GM23338 (cell line): Measurements from ENCODE around the gene STON1. TPM values are rescaled to one million over a fixed set of nuclear protein-coding genes. Genes with fewer than 3 reads are reported as not detected.

Experiments used
- ATAC-seq: fragments of 200-7000 bp; cut with Tn5 transposase; 3 replicates; pipeline ENCODE4 v1.9.1; 2020
- DNase-seq: peaks from one replicate; pipeline ENCODE4 v3.0.0-alpha.2; 2015; ENCODE audit warnings: low spot score
- H2AFZ ChIP-seq: fragments of 200-600 bp; sonication (generic); 2 replicates; pipeline ENCODE4 v1.8.0; 2016; ENCODE audit warnings: antibody characterized with exemption, mild to moderate bottlenecking, moderate library complexity
- H3F3A ChIP-seq: fragments of 200-600 bp; sonication (generic); replicated peaks from 2 replicates; pipeline ENCODE4 v1.8.0; 2017; ENCODE audit warnings: antibody characterized with exemption, mixed run types, low read depth
- H3K27ac ChIP-seq: fragments of 200-600 bp; sonication (generic); 2 replicates; pipeline ENCODE4 v1.6.1; 2016; ENCODE audit warnings: low read depth
- H3K27me3 ChIP-seq: fragments of 200-600 bp; sonication (generic); 2 replicates; pipeline ENCODE4 v1.8.0; 2016; ENCODE audit warnings: mild to moderate bottlenecking, mixed run types, moderate library complexity; ENCODE audit not compliant: insufficient read depth
- H3K36me3 ChIP-seq: fragments of 200-600 bp; sonication (generic); 2 replicates; pipeline ENCODE4 v1.8.0; 2016; ENCODE audit warnings: mild to moderate bottlenecking; ENCODE audit not compliant: insufficient read depth
- H3K4me1 ChIP-seq: fragments of 200-600 bp; sonication (generic); 2 replicates; pipeline ENCODE4 v1.8.0; 2016; ENCODE audit warnings: mild to moderate bottlenecking, moderate library complexity; ENCODE audit not compliant: insufficient read depth
- H3K4me2 ChIP-seq: fragments of 200-600 bp; sonication (generic); 2 replicates; pipeline ENCODE4 v1.7.1; 2017; ENCODE audit warnings: mixed run types
- H3K4me3 ChIP-seq: fragments of 200-600 bp; sonication (generic); 2 replicates; pipeline ENCODE4 v1.6.1; 2016; ENCODE audit warnings: mixed run types
- H3K79me2 ChIP-seq: fragments of 200-600 bp; sonication (generic); replicated peaks from 2 replicates; pipeline ENCODE4 v1.8.0; 2017; ENCODE audit warnings: mild to moderate bottlenecking; ENCODE audit not compliant: insufficient read depth
- H3K9me2 ChIP-seq: fragments of 200-600 bp; sonication (generic); 2 replicates; pipeline ENCODE4 v1.8.0; 2017; ENCODE audit not compliant: insufficient read depth
- H4K20me1 ChIP-seq: fragments of 200-600 bp; sonication (generic); replicated peaks from 2 replicates; pipeline ENCODE4 v1.8.0; 2017; ENCODE audit warnings: mild to moderate bottlenecking; ENCODE audit not compliant: insufficient read depth
- H3K27ac Mint-ChIP-seq: 2 replicates; pipeline ENCODE4 v1.8.0; 2020; ENCODE audit warnings: inconsistent platforms, mild to moderate bottlenecking, moderate library complexity, mixed read lengths
- H3K27me3 Mint-ChIP-seq: 3 replicates; pipeline ENCODE4 v1.8.0; 2022; ENCODE audit warnings: low read depth, mild to moderate bottlenecking, moderate library complexity, mixed read lengths, inconsistent platforms; ENCODE audit not compliant: insufficient read depth, poor library complexity
- H3K36me3 Mint-ChIP-seq: 3 replicates; pipeline ENCODE4 v1.8.0; 2021; ENCODE audit warnings: low read depth, mild to moderate bottlenecking, inconsistent platforms, moderate library complexity, mixed read lengths
- H3K4me1 Mint-ChIP-seq: 3 replicates; pipeline ENCODE4 v1.8.0; 2020; ENCODE audit warnings: mild to moderate bottlenecking, inconsistent platforms, mixed read lengths
- H3K4me3 Mint-ChIP-seq: 3 replicates; pipeline ENCODE4 v1.8.0; 2021; ENCODE audit warnings: moderate library complexity, mild to moderate bottlenecking, inconsistent platforms, mixed read lengths
- H3K9me3 Mint-ChIP-seq: 3 replicates; pipeline ENCODE4 v1.8.0; 2020; ENCODE audit warnings: moderate library complexity, mild to moderate bottlenecking, inconsistent platforms, mixed read lengths
- CREB1 ChIP-seq: fragments of 250-450 bp; sonication (Bioruptor Pico); IDR thresholded peaks from 2 replicates; pipeline ENCODE4 v1.5.0; 2020; ENCODE audit warnings: low read depth, mild to moderate bottlenecking, moderate library complexity
- EZH2 ChIP-seq: fragments of 200-600 bp; sonication (generic); IDR thresholded peaks from one replicate; pipeline ENCODE4 v1.8.0; 2017; ENCODE audit warnings: antibody characterized with exemption, mild to moderate bottlenecking, low read depth; ENCODE audit not compliant: unreplicated experiment
- JUNB ChIP-seq: IDR thresholded peaks from one replicate; pipeline ENCODE4 v1.6.1; 2016; ENCODE audit warnings: antibody characterized with exemption; ENCODE audit not compliant: unreplicated experiment
- NANOG ChIP-seq: IDR thresholded peaks from 2 replicates; pipeline ENCODE4 v1.6.1; 2016; ENCODE audit warnings: antibody characterized with exemption, borderline replicate concordance
- POLR2AphosphoS5 ChIP-seq: IDR thresholded peaks from 2 replicates; pipeline ENCODE4 v1.6.1; 2016; ENCODE audit warnings: antibody characterized with exemption, low read depth
- STAT1 ChIP-seq: IDR thresholded peaks from one replicate; pipeline ENCODE4 v1.6.1; 2016; ENCODE audit warnings: antibody characterized with exemption; ENCODE audit not compliant: unreplicated experiment
- ZNF114 ChIP-seq: fragments of 250-450 bp; sonication (Bioruptor Pico); IDR thresholded peaks from 2 replicates; pipeline ENCODE4 v1.5.0; 2020; ENCODE audit warnings: mild to moderate bottlenecking, moderate library complexity
- ZNF331 ChIP-seq: fragments of 250-450 bp; sonication (Bioruptor Pico); IDR thresholded peaks from 2 replicates; pipeline ENCODE4 v1.5.0; 2020; ENCODE audit warnings: low read depth, mild to moderate bottlenecking, moderate library complexity
- polyA plus RNA-seq: library from polyadenylated mRNA; unstranded; fragments of >200 nt; fragmentation: Nextera tagmentation; extraction: Ambion mirVana; gene quantifications from 2 replicates; pipeline ENCODE4 v1.2.1, GENCODE V29; 2016
- total RNA-seq: library from RNA; depleted of rRNA; stranded (reverse); fragments of >200 nt; shearing (Covaris generic); gene quantifications from 2 replicates; pipeline ENCODE4 v1.2.3, GENCODE V29; 2014
- TF ChIP-seq, protein P1 (sequence below): IDR thresholded peaks from one replicate; pipeline ENCODE4 v1.6.1; 2018; ENCODE audit warnings: antibody characterized with exemption; ENCODE audit not compliant: unreplicated experiment
- TF ChIP-seq, protein P2 (sequence below), 2 experiments: fragments of 200-600 bp in 1 of 2; sonication (generic) in 1 of 2; conservative IDR thresholded peaks; 2 replicates each; pipeline versions ENCODE4 v1.5.1 to v1.6.1; 2016 to 2017; ENCODE audit warnings: antibody characterized with exemption in 2 of 2, low read depth in 2 of 2, mild to moderate bottlenecking in 2 of 2, moderate library complexity in 1 of 2
- TF ChIP-seq, protein P3 (sequence below): IDR thresholded peaks from 2 replicates; pipeline ENCODE4 v1.6.1; 2016; ENCODE audit warnings: antibody characterized with exemption

The STON1 gene
- total and polyA plus RNA-seq, 2 experiments from 2014 or later, result 5.4 to 14.4 TPM

DNA sequence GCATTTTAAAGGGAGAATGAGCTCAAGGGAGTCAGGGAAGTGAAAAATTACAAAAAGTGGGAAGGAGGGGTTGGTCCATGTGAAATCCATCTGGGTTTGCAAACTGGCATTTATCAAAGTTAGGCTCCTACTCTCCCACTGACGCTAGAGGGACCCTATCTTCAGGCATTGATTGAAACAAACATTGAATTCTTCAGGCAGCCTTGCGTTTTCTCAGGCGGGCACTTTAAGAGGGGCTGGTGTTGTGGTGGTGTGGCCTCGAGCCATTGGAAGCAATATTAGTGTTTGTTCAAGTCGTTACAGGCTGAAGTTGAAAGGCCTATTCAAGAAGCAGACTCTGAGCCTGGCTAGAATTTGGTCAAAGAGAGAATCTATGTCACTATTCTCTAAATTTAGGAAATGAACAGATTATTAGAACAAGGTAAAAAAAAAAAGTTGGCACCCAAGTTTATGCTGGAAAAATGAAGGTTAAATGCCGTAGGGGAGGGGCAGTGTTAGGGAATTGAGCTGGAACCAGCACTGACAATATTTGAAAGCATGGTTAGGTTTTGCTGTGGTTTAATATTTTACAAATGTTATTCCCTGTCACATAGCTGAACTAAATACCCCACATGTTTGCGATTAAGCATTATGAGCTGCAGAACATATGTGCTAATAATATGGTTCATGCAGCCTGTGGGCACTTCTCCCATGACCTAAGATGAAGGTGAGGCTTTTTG is 36.8 kb downstream of the STON1 start:
- Histone ChIP-seq H2AFZ (no peak overlapping the region), H3F3A (no peaks in the 10 kb centered on the region), H3K27ac (no peak overlapping the region), H3K27me3 (no peaks in the 10 kb centered on the region), H3K36me3 (no peaks in the 10 kb centered on the region), H3K9me2 (no peaks in the 10 kb centered on the region), H3K79me2 (no peaks in the 10 kb centered on the region), H3K4me3 (no peak overlapping the region), H4K20me1 (no peaks in the 10 kb centered on the region), H3K4me2 (no peak overlapping the region), H3K4me1 (no peaks in the 10 kb centered on the region)
- ATAC-seq (peak; percentile 65), DNase-seq (peak; percentile 48)
- Mint-ChIP-seq H3K27me3 (peaks cover 3% of the 10 kb centered on the region), H3K9me3 (no peaks in the 10 kb centered on the region), H3K4me1 (peaks cover 6% of the 10 kb centered on the region), H3K27ac (no peak overlapping the region), H3K4me3 (no peak overlapping the region), H3K36me3 (no peaks in the 10 kb centered on the region; the same call in 2 of the 3 replicates)
- TF ChIP-seq, protein P1, sequence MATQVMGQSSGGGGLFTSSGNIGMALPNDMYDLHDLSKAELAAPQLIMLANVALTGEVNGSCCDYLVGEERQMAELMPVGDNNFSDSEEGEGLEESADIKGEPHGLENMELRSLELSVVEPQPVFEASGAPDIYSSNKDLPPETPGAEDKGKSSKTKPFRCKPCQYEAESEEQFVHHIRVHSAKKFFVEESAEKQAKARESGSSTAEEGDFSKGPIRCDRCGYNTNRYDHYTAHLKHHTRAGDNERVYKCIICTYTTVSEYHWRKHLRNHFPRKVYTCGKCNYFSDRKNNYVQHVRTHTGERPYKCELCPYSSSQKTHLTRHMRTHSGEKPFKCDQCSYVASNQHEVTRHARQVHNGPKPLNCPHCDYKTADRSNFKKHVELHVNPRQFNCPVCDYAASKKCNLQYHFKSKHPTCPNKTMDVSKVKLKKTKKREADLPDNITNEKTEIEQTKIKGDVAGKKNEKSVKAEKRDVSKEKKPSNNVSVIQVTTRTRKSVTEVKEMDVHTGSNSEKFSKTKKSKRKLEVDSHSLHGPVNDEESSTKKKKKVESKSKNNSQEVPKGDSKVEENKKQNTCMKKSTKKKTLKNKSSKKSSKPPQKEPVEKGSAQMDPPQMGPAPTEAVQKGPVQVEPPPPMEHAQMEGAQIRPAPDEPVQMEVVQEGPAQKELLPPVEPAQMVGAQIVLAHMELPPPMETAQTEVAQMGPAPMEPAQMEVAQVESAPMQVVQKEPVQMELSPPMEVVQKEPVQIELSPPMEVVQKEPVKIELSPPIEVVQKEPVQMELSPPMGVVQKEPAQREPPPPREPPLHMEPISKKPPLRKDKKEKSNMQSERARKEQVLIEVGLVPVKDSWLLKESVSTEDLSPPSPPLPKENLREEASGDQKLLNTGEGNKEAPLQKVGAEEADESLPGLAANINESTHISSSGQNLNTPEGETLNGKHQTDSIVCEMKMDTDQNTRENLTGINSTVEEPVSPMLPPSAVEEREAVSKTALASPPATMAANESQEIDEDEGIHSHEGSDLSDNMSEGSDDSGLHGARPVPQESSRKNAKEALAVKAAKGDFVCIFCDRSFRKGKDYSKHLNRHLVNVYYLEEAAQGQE, result no peak
- TF ChIP-seq CREB1, result no peak
- no peak for TF ChIP-seq EZH2
- no peak for TF ChIP-seq ZNF331 (CRISPR knock-in tag)
- TF ChIP-seq POLR2AphosphoS5, result no peak
- TF ChIP-seq NANOG, result no peak
- TF ChIP-seq, protein P2, sequence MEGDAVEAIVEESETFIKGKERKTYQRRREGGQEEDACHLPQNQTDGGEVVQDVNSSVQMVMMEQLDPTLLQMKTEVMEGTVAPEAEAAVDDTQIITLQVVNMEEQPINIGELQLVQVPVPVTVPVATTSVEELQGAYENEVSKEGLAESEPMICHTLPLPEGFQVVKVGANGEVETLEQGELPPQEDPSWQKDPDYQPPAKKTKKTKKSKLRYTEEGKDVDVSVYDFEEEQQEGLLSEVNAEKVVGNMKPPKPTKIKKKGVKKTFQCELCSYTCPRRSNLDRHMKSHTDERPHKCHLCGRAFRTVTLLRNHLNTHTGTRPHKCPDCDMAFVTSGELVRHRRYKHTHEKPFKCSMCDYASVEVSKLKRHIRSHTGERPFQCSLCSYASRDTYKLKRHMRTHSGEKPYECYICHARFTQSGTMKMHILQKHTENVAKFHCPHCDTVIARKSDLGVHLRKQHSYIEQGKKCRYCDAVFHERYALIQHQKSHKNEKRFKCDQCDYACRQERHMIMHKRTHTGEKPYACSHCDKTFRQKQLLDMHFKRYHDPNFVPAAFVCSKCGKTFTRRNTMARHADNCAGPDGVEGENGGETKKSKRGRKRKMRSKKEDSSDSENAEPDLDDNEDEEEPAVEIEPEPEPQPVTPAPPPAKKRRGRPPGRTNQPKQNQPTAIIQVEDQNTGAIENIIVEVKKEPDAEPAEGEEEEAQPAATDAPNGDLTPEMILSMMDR (conservative IDR thresholded peaks at IDR 0.05; ENCODE audit: low read depth in 2 of 2), result peak; percentile 38 to 55

DNA sequence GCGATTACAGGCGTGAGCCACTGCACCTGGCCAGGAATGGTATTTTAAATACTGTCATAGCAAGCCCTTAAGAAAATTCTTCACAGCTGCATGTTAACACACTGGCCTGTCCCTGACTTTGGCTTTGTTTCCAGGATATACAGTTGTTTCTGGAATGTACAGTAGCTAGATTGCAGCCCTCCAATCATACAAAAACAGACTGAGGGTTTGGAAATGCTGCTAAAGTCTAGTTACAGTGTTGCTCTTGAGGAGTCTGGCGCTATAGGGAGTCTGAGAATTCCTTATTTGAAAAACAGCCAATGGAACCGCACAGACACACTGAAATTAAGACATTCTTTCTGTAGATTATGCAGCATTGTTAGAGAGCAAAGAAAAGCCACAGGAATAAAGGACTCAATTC is 37.7 kb downstream of the STON1 start:
- Histone ChIP-seq H3K4me2 (no peak overlapping the region), H3K9me2 (no peaks in the 10 kb centered on the region), H3K4me1 (no peaks in the 10 kb centered on the region), H2AFZ (no peak overlapping the region), H3K27me3 (no peaks in the 10 kb centered on the region), H3K4me3 (no peak overlapping the region), H3K36me3 (no peaks in the 10 kb centered on the region), H3K79me2 (no peaks in the 10 kb centered on the region), H3F3A (no peaks in the 10 kb centered on the region), H4K20me1 (no peaks in the 10 kb centered on the region), H3K27ac (no peak overlapping the region)
- peaks cover 6% of the 10 kb centered on the region for H3K4me1 Mint-ChIP-seq
- ATAC-seq (no peak), DNase-seq (no peak)
- no peaks in the 10 kb centered on the region; the same call in 2 of the 3 replicates for H3K36me3 Mint-ChIP-seq
- H3K27me3 Mint-ChIP-seq, result peaks cover 6% of the 10 kb centered on the region
- H3K4me3 Mint-ChIP-seq, result no peak overlapping the region
- no peak overlapping the region for H3K27ac Mint-ChIP-seq
- H3K9me3 Mint-ChIP-seq, result no peaks in the 10 kb centered on the region
- TF ChIP-seq ZNF331 (CRISPR knock-in tag), result no peak
- TF ChIP-seq ZNF114 (CRISPR knock-in tag), result no peak
- no peak for TF ChIP-seq STAT1
- no peak for TF ChIP-seq JUNB
- TF ChIP-seq, protein P3, sequence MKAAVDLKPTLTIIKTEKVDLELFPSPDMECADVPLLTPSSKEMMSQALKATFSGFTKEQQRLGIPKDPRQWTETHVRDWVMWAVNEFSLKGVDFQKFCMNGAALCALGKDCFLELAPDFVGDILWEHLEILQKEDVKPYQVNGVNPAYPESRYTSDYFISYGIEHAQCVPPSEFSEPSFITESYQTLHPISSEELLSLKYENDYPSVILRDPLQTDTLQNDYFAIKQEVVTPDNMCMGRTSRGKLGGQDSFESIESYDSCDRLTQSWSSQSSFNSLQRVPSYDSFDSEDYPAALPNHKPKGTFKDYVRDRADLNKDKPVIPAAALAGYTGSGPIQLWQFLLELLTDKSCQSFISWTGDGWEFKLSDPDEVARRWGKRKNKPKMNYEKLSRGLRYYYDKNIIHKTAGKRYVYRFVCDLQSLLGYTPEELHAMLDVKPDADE, result no peak
- TF ChIP-seq POLR2AphosphoS5, result no peak
- TF ChIP-seq EZH2, result no peak
